IPS-20b (cell line): ENCODE data around the gene NPAS3.

Experiments
- H3K27ac ChIP-seq: one replicate; pipeline ENCODE4 v1.5.1; 2013; ENCODE audit warnings: low read length
- H3K27me3 ChIP-seq: 2 replicates; pipeline ENCODE4 v1.6.1; 2013; ENCODE audit warnings: mild to moderate bottlenecking, low read length, inconsistent platforms; ENCODE audit not compliant: insufficient read depth
- H3K36me3 ChIP-seq: 2 replicates; pipeline ENCODE4 v1.6.1; 2013; ENCODE audit warnings: low read depth, mild to moderate bottlenecking, inconsistent platforms, low read length, moderate library complexity; ENCODE audit not compliant: insufficient read depth
- H3K4me1 ChIP-seq: 2 replicates; pipeline ENCODE4 v1.6.1; 2013; ENCODE audit warnings: mild to moderate bottlenecking, control low read depth, inconsistent platforms, low read length, moderate library complexity; ENCODE audit not compliant: insufficient read depth
- H3K4me3 ChIP-seq: 2 replicates; pipeline ENCODE4 v1.5.1; 2013; ENCODE audit warnings: mild to moderate bottlenecking, low read length, inconsistent platforms
- H3K9ac ChIP-seq: 2 replicates; pipeline ENCODE4 v1.6.1; 2013; ENCODE audit warnings: low read depth, mild to moderate bottlenecking, inconsistent platforms, low read length, moderate library complexity
- H3K9me3 ChIP-seq: 2 replicates; pipeline ENCODE4 v1.6.1; 2013; ENCODE audit warnings: mild to moderate bottlenecking, low read depth, low read length, inconsistent platforms; ENCODE audit not compliant: insufficient read depth

NPAS3 gene

GRCh38 chr14:33774723-33775470 is 836.2 kb downstream of the NPAS3 start:
- Histone ChIP-seq H3K4me1 (peaks cover 13% of the 10 kb centered on the region), H3K27me3 (no peaks in the 10 kb centered on the region), H3K9ac (no peak overlapping the region), H3K4me3 (no peak overlapping the region), H3K27ac (no peak overlapping the region), H3K9me3 (no peaks in the 10 kb centered on the region), H3K36me3 (no peaks in the 10 kb centered on the region)

GRCh38 chr14:33776871-33777270 is 838.2 kb downstream of the NPAS3 start:
- Histone ChIP-seq H3K9ac (no peak overlapping the region), H3K27me3 (no peaks in the 10 kb centered on the region), H3K4me3 (no peak overlapping the region), H3K4me1 (peaks cover 13% of the 10 kb centered on the region), H3K9me3 (no peaks in the 10 kb centered on the region), H3K36me3 (no peaks in the 10 kb centered on the region), H3K27ac (no peak overlapping the region)

GRCh38 chr14:33777681-33778080 is 839.0 kb downstream of the NPAS3 start:
- no peak overlapping the region for H3K4me3 ChIP-seq
- H3K36me3 ChIP-seq = no peaks in the 10 kb centered on the region
- no peak overlapping the region for H3K9ac ChIP-seq
- no peaks in the 10 kb centered on the region for H3K27me3 ChIP-seq
- H3K4me1 ChIP-seq = peaks cover 13% of the 10 kb centered on the region
- no peaks in the 10 kb centered on the region for H3K9me3 ChIP-seq
- H3K27ac ChIP-seq = no peak overlapping the region

- H3K4me1 ChIP-seq = peaks cover 13% of the 10 kb centered on the region
- no peak overlapping the region for H3K9ac ChIP-seq
- H3K9me3 ChIP-seq = no peaks in the 10 kb centered on the region
- no peaks in the 10 kb centered on the region for H3K27me3 ChIP-seq
- no peak overlapping the region for H3K4me3 ChIP-seq
- H3K36me3 ChIP-seq = no peaks in the 10 kb centered on the region
- no peak overlapping the region for H3K27ac ChIP-seq
Measured at GRCh38 chr14:33780035-33780434, 841.4 kb downstream of the NPAS3 start.

- H3K4me1 ChIP-seq = peaks cover 13% of the 10 kb centered on the region
- H3K9ac ChIP-seq = no peak overlapping the region
- H3K9me3 ChIP-seq = no peaks in the 10 kb centered on the region
- H3K27ac ChIP-seq = no peak overlapping the region
- no peaks in the 10 kb centered on the region for H3K27me3 ChIP-seq
- H3K36me3 ChIP-seq = no peaks in the 10 kb centered on the region
- H3K4me3 ChIP-seq = no peak overlapping the region
Measured at GRCh38 chr14:33781236-33781635, 842.6 kb downstream of the NPAS3 start.

- no peak overlapping the region for H3K4me3 ChIP-seq
- no peak overlapping the region for H3K27ac ChIP-seq
- no peaks in the 10 kb centered on the region for H3K27me3 ChIP-seq
- peaks cover 12% of the 10 kb centered on the region for H3K4me1 ChIP-seq
- H3K9ac ChIP-seq = no peak overlapping the region
- no peaks in the 10 kb centered on the region for H3K9me3 ChIP-seq
- H3K36me3 ChIP-seq = no peaks in the 10 kb centered on the region
Measured at GRCh38 chr14:33782923-33783322, 844.2 kb downstream of the NPAS3 start.

- Histone ChIP-seq H3K27ac (no peak overlapping the region), H3K9me3 (no peaks in the 10 kb centered on the region), H3K27me3 (no peaks in the 10 kb centered on the region), H3K36me3 (no peaks in the 10 kb centered on the region), H3K4me3 (no peak overlapping the region), H3K4me1 (peaks cover 17% of the 10 kb centered on the region), H3K9ac (no peak overlapping the region)
Measured at GRCh38 chr14:33786091-33786825, 847.6 kb downstream of the NPAS3 start.

GRCh38 chr14:33788161-33788560 is 849.5 kb downstream of the NPAS3 start:
- Histone ChIP-seq H3K27ac (no peak overlapping the region), H3K4me1 (peaks cover 17% of the 10 kb centered on the region)

GRCh38 chr14:33790996-33791395 is 852.3 kb downstream of the NPAS3 start:
- H3K4me3 ChIP-seq = no peak overlapping the region
- no peaks in the 10 kb centered on the region for H3K9me3 ChIP-seq
- H3K36me3 ChIP-seq = no peaks in the 10 kb centered on the region
- no peak overlapping the region for H3K9ac ChIP-seq
- H3K4me1 ChIP-seq = peaks cover 17% of the 10 kb centered on the region
- H3K27ac ChIP-seq = no peak overlapping the region
- H3K27me3 ChIP-seq = no peaks in the 10 kb centered on the region; the same call in 1 of the 2 replicates

More at GRCh38 chr14:33788161-33788560, 849.5 kb downstream of the NPAS3 start:
- Histone ChIP-seq H3K9ac (no peak overlapping the region), H3K9me3 (no peaks in the 10 kb centered on the region), H3K27me3 (no peaks in the 10 kb centered on the region; the same call in 1 of the 2 replicates), H3K4me3 (no peak overlapping the region), H3K36me3 (no peaks in the 10 kb centered on the region)

- H3K9me3 ChIP-seq = no peaks in the 10 kb centered on the region
- no peak overlapping the region for H3K9ac ChIP-seq
- H3K27ac ChIP-seq = no peak overlapping the region
- no peaks in the 10 kb centered on the region for H3K36me3 ChIP-seq
- no peak overlapping the region for H3K4me3 ChIP-seq
- H3K27me3 ChIP-seq = no peaks in the 10 kb centered on the region; the same call in 1 of the 2 replicates
- H3K4me1 ChIP-seq = peaks cover 10% of the 10 kb centered on the region; the same call in 1 of the 2 replicates
Measured at GRCh38 chr14:33792009-33792719, 853.5 kb downstream of the NPAS3 start.

- no peak overlapping the region for H3K4me3 ChIP-seq
- H3K9ac ChIP-seq = no peak overlapping the region
Measured at GRCh38 chr14:33792720-33793368, 854.2 kb downstream of the NPAS3 start.

More at GRCh38 chr14:33792720-33793368, 854.2 kb downstream of the NPAS3 start:
- H3K4me1 ChIP-seq = peaks cover 6% of the 10 kb centered on the region; the same call in 1 of the 2 replicates
- no peaks in the 10 kb centered on the region for H3K9me3 ChIP-seq
- H3K27me3 ChIP-seq = no peaks in the 10 kb centered on the region; the same call in 1 of the 2 replicates
- H3K27ac ChIP-seq = no peak overlapping the region
- no peaks in the 10 kb centered on the region for H3K36me3 ChIP-seq
